Panc1 (cell line): ENCODE results near the gene PRKAR2B. TPM values are rescaled to one million over a fixed set of nuclear protein-coding genes. Genes with fewer than 3 reads are reported as not detected.

Experiments
- ATAC-seq: fragments of 200-7000 bp; cut with Tn5 transposase; 2 replicates; pipeline ENCODE4 v1.9.1; 2020; ENCODE audit warnings: mild to moderate bottlenecking, moderate library complexity
- BruUV-seq: library from RNA; stranded (reverse); fragments of 400-500 nt; replicated peaks from 2 replicates; lab custom pipeline; 2021; lab: Mats Ljungman, UMichigan
- CTCF ChIA-PET: fragments of 300-600 bp; sonication (Branson Sonifier 250); formaldehyde crosslinking; loops from one replicate; lab custom pipeline; 2022; ENCODE audit warnings: antibody characterized with exemption; lab: Charles Lee
- POLR2A ChIA-PET: fragments of 300-600 bp; sonication (Branson Sonifier 250); formaldehyde crosslinking; loops from one replicate; lab custom pipeline; 2022; ENCODE audit warnings: antibody characterized with exemption; lab: Charles Lee
- DNase-seq: peaks from one replicate; pipeline ENCODE4 v3.0.0-alpha.2; 2010; ENCODE audit warnings: low read depth, low spot score
- H3K27ac ChIP-seq: 2 replicates; pipeline ENCODE4 v1.5.1; 2011; ENCODE audit warnings: mild to moderate bottlenecking, low read length, inconsistent platforms
- H3K27me3 ChIP-seq: fragments of 200-500 bp; sonication (Bioruptor generic); 2 replicates; pipeline ENCODE4 v1.6.0; 2014; ENCODE audit warnings: low read length, inconsistent platforms; ENCODE audit not compliant: control insufficient read depth, insufficient read depth
- H3K36me3 ChIP-seq: fragments of 200-500 bp; sonication (Bioruptor generic); 2 replicates; pipeline ENCODE4 v1.5.1; 2014; ENCODE audit warnings: inconsistent platforms, mild to moderate bottlenecking, low read length, moderate library complexity; ENCODE audit not compliant: control insufficient read depth, insufficient read depth
- H3K4me1 ChIP-seq: 2 replicates; pipeline ENCODE4 v1.5.1; 2011; ENCODE audit warnings: inconsistent platforms, mild to moderate bottlenecking, low read length, moderate library complexity; ENCODE audit not compliant: control insufficient read depth, insufficient read depth
- H3K4me3 ChIP-seq, 2 experiments: 2 replicates each; pipeline ENCODE4 v1.5.1; 2011 to 2012; ENCODE audit warnings: low read depth in 2 of 2, low read length in 2 of 2, mild to moderate bottlenecking in 2 of 2, inconsistent platforms in 1 of 2, moderate library complexity in 1 of 2
- H3K9me3 ChIP-seq: fragments of 200-500 bp; sonication (Bioruptor generic); 2 replicates; pipeline ENCODE4 v1.5.1; 2014; ENCODE audit warnings: low read depth, mild to moderate bottlenecking, inconsistent platforms, low read length, moderate library complexity; ENCODE audit not compliant: control insufficient read depth, insufficient read depth
- POLR2AphosphoS5 ChIP-seq: IDR thresholded peaks from 2 replicates; pipeline ENCODE4 v1.6.1; 2012; ENCODE audit warnings: mild to moderate bottlenecking, low read depth, low read length, moderate library complexity
- SIN3A ChIP-seq: IDR thresholded peaks from 2 replicates; pipeline ENCODE4 v1.6.1; 2012; ENCODE audit warnings: low read depth, mild to moderate bottlenecking, low read length, moderate library complexity, borderline replicate concordance; ENCODE audit not compliant: insufficient read depth
- TCF7L2 ChIP-seq: IDR thresholded peaks from 2 replicates; pipeline ENCODE4 v1.6.1; 2011; ENCODE audit warnings: mild to moderate bottlenecking, low read depth, low read length, inconsistent platforms
- in situ Hi-C: cut with HindIII; loops from 2 replicates; pipeline ENCODE4 v1.10.0; 2016; ENCODE audit warnings: low sequenced_read_pairs, low pct_unique_long_range_greater_than_20kb
- intact Hi-C: fragments of 100-400 bp; cut with micrococcal nuclease; formaldehyde crosslinking; loops from one replicate; pipeline ENCODE4 v1.10.0; 2022; ENCODE audit not compliant: unreplicated experiment
- total RNA-seq: library from RNA; stranded (reverse); gene quantifications from one replicate; pipeline ENCODE4 v1.2.1, GENCODE V29; 2021; ENCODE audit not compliant: unreplicated experiment
- TF ChIP-seq, protein P1 (sequence below), 2 experiments: IDR thresholded peaks; 2 replicates each; pipeline ENCODE4 v1.6.1; 2011 to 2012; ENCODE audit warnings: low read depth in 2 of 2, control low read depth in 1 of 2, low read length in 1 of 2, mild to moderate bottlenecking in 1 of 2, moderate library complexity in 1 of 2; ENCODE audit not compliant: insufficient read depth in 1 of 2
- TF ChIP-seq, protein P2 (sequence below): fragments of 450-650 bp; IDR thresholded peaks from 2 replicates; pipeline ENCODE4 v1.5.1; 2017; ENCODE audit warnings: mild to moderate bottlenecking

The PRKAR2B gene
- total RNA-seq, 1 experiment from 2014 or later = 0.51 TPM

DNA sequence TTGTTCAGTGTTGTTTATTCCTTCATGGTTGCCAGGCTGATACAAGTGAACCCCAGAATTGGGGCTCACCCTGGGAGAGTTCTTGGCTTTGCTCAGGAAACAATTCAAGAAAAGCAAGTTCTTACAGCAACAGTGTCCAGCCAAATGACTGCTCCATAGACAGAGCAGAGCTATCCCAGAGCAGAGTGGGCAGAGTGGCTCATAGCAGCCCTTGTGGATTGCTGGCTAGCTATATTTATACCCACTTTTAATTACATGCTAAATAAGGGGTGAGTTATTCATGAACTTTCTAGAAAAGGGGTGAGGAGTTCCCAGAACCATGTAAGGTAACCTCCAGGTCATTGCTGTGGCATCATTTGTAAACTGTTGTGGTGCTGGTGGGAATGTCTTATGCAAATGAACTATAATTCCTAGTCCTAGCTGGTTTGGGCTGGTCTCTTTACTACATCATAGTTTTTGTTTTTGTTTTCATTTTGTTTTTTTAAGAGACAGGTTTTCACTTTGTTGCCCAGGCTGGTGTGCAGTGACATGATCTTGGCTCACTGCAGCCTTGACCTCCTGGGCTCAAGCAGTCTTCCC, 64.4 kb downstream of the PRKAR2B start:
- intact Hi-C loops = no loop called here
- no TSS peak for BruUV-seq
- CTCF ChIA-PET = interaction anchor here (0.6 kb wide), 1 partner anchor 44 kb away, joined by 3 read pairs; no protein-coding TSS in a partner anchor

DNA sequence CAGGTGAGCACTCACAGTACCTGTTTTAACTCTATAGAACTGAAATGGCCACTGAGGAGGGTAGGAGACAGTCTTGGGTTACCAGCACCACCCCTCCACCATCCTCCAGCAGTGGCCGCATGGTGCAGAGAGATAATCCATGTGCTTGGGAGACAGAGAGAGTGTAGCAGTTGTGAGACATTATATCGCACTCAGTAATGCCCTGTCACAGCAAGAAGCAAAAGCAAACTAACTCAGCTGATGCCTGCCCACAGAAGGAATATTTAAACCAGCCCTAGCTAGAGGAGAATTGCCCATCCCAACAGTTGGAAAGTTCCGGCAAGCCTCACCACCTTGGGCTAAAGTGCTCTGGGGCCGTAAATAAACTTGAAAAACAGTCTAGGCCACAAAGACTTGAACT, 65.5 kb downstream of the PRKAR2B start:
- DNase-seq (no peak), ATAC-seq (no peak)
- ChIA-PET POLR2A (no interaction called here), CTCF (no interaction called here)
- no peak overlapping the region for H3K4me3 ChIP-seq
- in situ Hi-C loops (no loop called here), intact Hi-C loops (no loop called here)
- H3K4me1 ChIP-seq = no peaks in the 10 kb centered on the region
- no peaks in the 10 kb centered on the region for H3K9me3 ChIP-seq
- no peaks in the 10 kb centered on the region for H3K36me3 ChIP-seq
- no TSS peak for BruUV-seq
- H3K27ac ChIP-seq = no peak overlapping the region
- H3K27me3 ChIP-seq = no peaks in the 10 kb centered on the region
- no peak for TF ChIP-seq POLR2AphosphoS5
- TF ChIP-seq SIN3A = no peak
- no peak for TF ChIP-seq TCF7L2
- TF ChIP-seq, protein P1, sequence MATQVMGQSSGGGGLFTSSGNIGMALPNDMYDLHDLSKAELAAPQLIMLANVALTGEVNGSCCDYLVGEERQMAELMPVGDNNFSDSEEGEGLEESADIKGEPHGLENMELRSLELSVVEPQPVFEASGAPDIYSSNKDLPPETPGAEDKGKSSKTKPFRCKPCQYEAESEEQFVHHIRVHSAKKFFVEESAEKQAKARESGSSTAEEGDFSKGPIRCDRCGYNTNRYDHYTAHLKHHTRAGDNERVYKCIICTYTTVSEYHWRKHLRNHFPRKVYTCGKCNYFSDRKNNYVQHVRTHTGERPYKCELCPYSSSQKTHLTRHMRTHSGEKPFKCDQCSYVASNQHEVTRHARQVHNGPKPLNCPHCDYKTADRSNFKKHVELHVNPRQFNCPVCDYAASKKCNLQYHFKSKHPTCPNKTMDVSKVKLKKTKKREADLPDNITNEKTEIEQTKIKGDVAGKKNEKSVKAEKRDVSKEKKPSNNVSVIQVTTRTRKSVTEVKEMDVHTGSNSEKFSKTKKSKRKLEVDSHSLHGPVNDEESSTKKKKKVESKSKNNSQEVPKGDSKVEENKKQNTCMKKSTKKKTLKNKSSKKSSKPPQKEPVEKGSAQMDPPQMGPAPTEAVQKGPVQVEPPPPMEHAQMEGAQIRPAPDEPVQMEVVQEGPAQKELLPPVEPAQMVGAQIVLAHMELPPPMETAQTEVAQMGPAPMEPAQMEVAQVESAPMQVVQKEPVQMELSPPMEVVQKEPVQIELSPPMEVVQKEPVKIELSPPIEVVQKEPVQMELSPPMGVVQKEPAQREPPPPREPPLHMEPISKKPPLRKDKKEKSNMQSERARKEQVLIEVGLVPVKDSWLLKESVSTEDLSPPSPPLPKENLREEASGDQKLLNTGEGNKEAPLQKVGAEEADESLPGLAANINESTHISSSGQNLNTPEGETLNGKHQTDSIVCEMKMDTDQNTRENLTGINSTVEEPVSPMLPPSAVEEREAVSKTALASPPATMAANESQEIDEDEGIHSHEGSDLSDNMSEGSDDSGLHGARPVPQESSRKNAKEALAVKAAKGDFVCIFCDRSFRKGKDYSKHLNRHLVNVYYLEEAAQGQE (IDR thresholded peaks at IDR 0.05; ENCODE audit: insufficient read depth in 1 of 2, low read depth in 2 of 2, low read length in 1 of 2) = no peak
- TF ChIP-seq, protein P2, sequence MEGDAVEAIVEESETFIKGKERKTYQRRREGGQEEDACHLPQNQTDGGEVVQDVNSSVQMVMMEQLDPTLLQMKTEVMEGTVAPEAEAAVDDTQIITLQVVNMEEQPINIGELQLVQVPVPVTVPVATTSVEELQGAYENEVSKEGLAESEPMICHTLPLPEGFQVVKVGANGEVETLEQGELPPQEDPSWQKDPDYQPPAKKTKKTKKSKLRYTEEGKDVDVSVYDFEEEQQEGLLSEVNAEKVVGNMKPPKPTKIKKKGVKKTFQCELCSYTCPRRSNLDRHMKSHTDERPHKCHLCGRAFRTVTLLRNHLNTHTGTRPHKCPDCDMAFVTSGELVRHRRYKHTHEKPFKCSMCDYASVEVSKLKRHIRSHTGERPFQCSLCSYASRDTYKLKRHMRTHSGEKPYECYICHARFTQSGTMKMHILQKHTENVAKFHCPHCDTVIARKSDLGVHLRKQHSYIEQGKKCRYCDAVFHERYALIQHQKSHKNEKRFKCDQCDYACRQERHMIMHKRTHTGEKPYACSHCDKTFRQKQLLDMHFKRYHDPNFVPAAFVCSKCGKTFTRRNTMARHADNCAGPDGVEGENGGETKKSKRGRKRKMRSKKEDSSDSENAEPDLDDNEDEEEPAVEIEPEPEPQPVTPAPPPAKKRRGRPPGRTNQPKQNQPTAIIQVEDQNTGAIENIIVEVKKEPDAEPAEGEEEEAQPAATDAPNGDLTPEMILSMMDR = no peak

More for the DNA sequence above, 64.4 kb downstream of the PRKAR2B start:
- Histone ChIP-seq H3K27ac (no peak overlapping the region), H3K9me3 (no peaks in the 10 kb centered on the region), H3K4me3 (no peak overlapping the region), H3K4me1 (no peaks in the 10 kb centered on the region), H3K27me3 (no peaks in the 10 kb centered on the region), H3K36me3 (no peaks in the 10 kb centered on the region)
- POLR2A ChIA-PET = no interaction called here
- ATAC-seq = no peak
- TF ChIP-seq, protein P1 (IDR thresholded peaks at IDR 0.05; ENCODE audit: insufficient read depth in 1 of 2, low read depth in 2 of 2, low read length in 1 of 2) = no peak
- TF ChIP-seq SIN3A = no peak
- TF ChIP-seq POLR2AphosphoS5 = no peak
- TF ChIP-seq TCF7L2 = no peak
- TF ChIP-seq, protein P2 = no peak
- DNase-seq = no peak
- in situ Hi-C loops = no loop called here
